Stimulated activated naive CD8-positive, alpha-beta T cell treated with anti-CD3 and anti-CD28 coated beads, Interleukin-15, Interleukin-2, amounts not matched to agents 100 ng/mL and 50 ng/mL, for 24 hours (primary cell): ENCODE data around the gene UBE2J1.
A peak's percentile ranks its signal among the peaks of the same experiment; 100 is the strongest.
"Not testable (repeated sequence)": the region's sequence is repeated elsewhere in the genome, so short reads cannot be mapped to it uniquely, and the experiment has no call there.

Experiments
- H3K27ac Mint-ChIP-seq: one replicate; pipeline ENCODE4 v1.8.0; 2021; ENCODE audit warnings: mild to moderate bottlenecking, mixed read lengths
- H3K27me3 Mint-ChIP-seq: one replicate; pipeline ENCODE4 v1.8.0; 2021; ENCODE audit warnings: mixed read lengths
- H3K36me3 Mint-ChIP-seq: one replicate; pipeline ENCODE4 v1.8.0; 2021; ENCODE audit warnings: low read depth, mixed read lengths
- H3K4me1 Mint-ChIP-seq: one replicate; pipeline ENCODE4 v1.8.0; 2021; ENCODE audit warnings: low read depth, mixed read lengths
- H3K4me3 Mint-ChIP-seq: one replicate; pipeline ENCODE4 v1.8.0; 2021; ENCODE audit warnings: mild to moderate bottlenecking, mixed read lengths
- H3K9me3 Mint-ChIP-seq: one replicate; pipeline ENCODE4 v1.8.0; 2021; ENCODE audit warnings: mixed read lengths

The UBE2J1 gene, protein sequence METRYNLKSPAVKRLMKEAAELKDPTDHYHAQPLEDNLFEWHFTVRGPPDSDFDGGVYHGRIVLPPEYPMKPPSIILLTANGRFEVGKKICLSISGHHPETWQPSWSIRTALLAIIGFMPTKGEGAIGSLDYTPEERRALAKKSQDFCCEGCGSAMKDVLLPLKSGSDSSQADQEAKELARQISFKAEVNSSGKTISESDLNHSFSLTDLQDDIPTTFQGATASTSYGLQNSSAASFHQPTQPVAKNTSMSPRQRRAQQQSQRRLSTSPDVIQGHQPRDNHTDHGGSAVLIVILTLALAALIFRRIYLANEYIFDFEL

DNA sequence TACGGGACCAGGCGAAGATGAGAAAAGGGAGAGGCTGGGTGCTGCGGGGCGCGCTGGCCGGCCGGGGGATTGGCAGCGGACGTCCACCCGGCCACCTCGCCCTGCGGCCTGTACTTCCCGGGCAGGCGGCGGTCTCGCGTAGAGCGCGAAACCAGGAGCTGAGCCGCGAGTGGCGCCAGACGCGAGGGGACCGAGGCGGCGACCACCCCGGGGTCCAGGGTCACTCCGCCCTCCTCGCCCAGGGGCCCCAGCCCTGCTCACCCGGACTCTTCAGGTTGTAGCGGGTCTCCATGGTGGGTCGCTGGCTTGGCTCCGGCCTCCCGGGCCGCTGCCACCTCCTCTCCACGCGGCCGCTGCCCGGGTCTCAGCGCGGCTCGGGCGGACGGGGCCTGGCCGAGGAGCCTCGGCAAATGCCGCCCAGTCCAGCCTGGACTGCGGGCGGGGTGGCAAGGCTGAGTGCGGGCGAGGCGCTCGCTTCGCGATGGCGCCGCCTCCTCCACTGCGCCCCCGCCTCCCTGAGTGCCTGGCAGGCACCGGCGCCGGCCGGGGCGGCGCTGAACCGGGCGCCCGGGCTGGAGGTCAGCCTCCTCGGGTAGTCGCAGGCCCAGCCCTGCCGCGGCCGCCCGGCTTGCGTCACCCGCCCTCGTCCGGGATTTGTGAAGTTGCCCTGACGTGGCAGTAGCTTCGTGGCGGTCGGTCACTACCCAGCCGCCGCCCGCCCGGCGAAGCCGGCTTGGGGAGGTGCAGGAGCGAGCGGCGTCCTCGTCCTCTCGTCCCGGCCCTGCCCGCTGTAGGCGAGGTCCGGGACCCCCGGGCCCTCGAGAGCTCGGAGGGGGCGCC lies at the start of gene UBE2J1:
TSS of gene UBE2J1 (minus strand) at position 445 of the 840 bp plus-strand sequence. CDS start at position 292, 153 bp downstream.
- Mint-ChIP-seq H3K27ac (peak within 1 kb of the TSS; percentile 93), H3K27me3 (no peaks in the 10 kb centered on the region), H3K4me1 (peaks cover 85% of the 10 kb centered on the region), H3K4me3 (peak within 1 kb of the TSS; percentile 97), H3K9me3 (no peaks in the 10 kb centered on the region), H3K36me3 (peaks cover 14% of the 10 kb centered on the region)

GRCh38 chr6:89400912-89401399 lies 48.4 kb upstream of the UBE2J1 start:
- H3K27ac Mint-ChIP-seq: no peak overlapping the region

GRCh38 chr6:89400050-89400449 lies 47.5 kb upstream of the UBE2J1 start:
- Mint-ChIP-seq H3K27ac (no peak overlapping the region), H3K4me3 (no peak overlapping the region), H3K27me3 (no peaks in the 10 kb centered on the region), H3K36me3 (no peaks in the 10 kb centered on the region), H3K9me3 (no peaks in the 10 kb centered on the region), H3K4me1 (no peaks in the 10 kb centered on the region)

More at GRCh38 chr6:89400912-89401399, 48.4 kb upstream of the UBE2J1 start:
- Mint-ChIP-seq H3K36me3 (no peaks in the 10 kb centered on the region), H3K27me3 (no peaks in the 10 kb centered on the region), H3K4me1 (no peaks in the 10 kb centered on the region), H3K9me3 (no peaks in the 10 kb centered on the region), H3K4me3 (no peak overlapping the region)

GRCh38 chr6:89398762-89399525 lies 46.4 kb upstream of the UBE2J1 start:
- no peak overlapping the region for H3K27ac Mint-ChIP-seq
- no peaks in the 10 kb centered on the region for H3K4me1 Mint-ChIP-seq
- no peak overlapping the region for H3K4me3 Mint-ChIP-seq
- no peaks in the 10 kb centered on the region for H3K36me3 Mint-ChIP-seq
- H3K9me3 Mint-ChIP-seq: no peaks in the 10 kb centered on the region
- H3K27me3 Mint-ChIP-seq: no peaks in the 10 kb centered on the region

DNA sequence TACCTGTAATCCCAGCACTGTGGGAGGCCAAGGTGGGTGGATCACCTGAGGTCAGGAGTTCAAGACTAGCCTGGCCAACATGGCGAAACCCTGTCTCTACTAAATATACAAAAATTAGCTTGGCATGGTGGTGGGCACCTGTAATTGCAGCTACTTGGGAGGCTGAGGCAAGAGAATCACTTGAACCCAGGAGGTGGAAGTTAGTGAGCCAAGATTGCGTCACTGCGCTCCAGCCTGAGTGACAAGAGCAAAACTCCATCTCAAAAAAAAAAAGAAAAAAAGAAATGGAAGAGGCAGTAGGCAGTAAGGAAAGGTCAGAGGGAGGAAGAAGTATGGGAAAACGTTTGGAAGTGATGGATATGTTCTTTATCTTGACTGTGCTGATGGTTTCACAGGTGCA lies 45.4 kb upstream of the UBE2J1 start:
- H3K4me1 Mint-ChIP-seq, H3K4me3 Mint-ChIP-seq, H3K27ac Mint-ChIP-seq, H3K9me3 Mint-ChIP-seq, H3K36me3 Mint-ChIP-seq, H3K27me3 Mint-ChIP-seq: not testable (repeated sequence)

GRCh38 chr6:89393659-89394058 lies 41.1 kb upstream of the UBE2J1 start:
- no peak overlapping the region for H3K4me3 Mint-ChIP-seq
- H3K9me3 Mint-ChIP-seq: peaks cover 6% of the 10 kb centered on the region
- H3K4me1 Mint-ChIP-seq: no peaks in the 10 kb centered on the region
- no peaks in the 10 kb centered on the region for H3K27me3 Mint-ChIP-seq
- H3K27ac Mint-ChIP-seq: no peak overlapping the region
- no peaks in the 10 kb centered on the region for H3K36me3 Mint-ChIP-seq

DNA sequence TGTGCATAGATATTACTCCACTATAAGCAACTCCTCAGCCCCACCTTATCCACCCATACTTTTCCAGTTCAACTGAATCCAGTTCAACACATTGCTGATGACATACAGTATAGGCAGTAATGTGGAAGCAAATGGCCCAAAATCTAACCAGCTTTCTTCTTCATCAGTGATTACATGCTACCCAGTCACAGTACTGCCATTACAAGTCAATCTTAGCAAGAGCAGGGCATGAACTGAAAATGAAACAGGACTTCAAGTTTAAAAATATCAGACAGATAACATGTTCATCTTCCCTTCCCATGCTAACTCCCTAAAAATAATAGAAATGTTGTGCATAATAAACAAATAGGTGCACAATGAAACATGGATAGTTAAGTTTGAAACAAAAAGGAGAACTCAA lies 40.3 kb upstream of the UBE2J1 start:
- H3K4me3 Mint-ChIP-seq: no peak overlapping the region
- H3K36me3 Mint-ChIP-seq: no peaks in the 10 kb centered on the region
- peaks cover 6% of the 10 kb centered on the region for H3K9me3 Mint-ChIP-seq

GRCh38 chr6:89388846-89389245 lies 36.3 kb upstream of the UBE2J1 start:
- H3K4me3 Mint-ChIP-seq: no peak overlapping the region
- H3K27me3 Mint-ChIP-seq: no peaks in the 10 kb centered on the region
- no peaks in the 10 kb centered on the region for H3K36me3 Mint-ChIP-seq
- H3K4me1 Mint-ChIP-seq: peaks cover 10% of the 10 kb centered on the region
- H3K27ac Mint-ChIP-seq: no peak overlapping the region
- H3K9me3 Mint-ChIP-seq: peaks cover 6% of the 10 kb centered on the region

More for the DNA sequence above, 40.3 kb upstream of the UBE2J1 start:
- Mint-ChIP-seq H3K27ac (no peak overlapping the region), H3K4me1 (peaks cover under 1% of the 10 kb centered on the region), H3K27me3 (no peaks in the 10 kb centered on the region)

- Mint-ChIP-seq H3K36me3 (no peaks in the 10 kb centered on the region), H3K27ac (no peak overlapping the region), H3K4me1 (peaks cover 10% of the 10 kb centered on the region), H3K9me3 (no peaks in the 10 kb centered on the region), H3K4me3 (no peak overlapping the region), H3K27me3 (no peaks in the 10 kb centered on the region)
These were observed 35.1 kb upstream of the UBE2J1 start for GRCh38 chr6:89387516-89388201.

DNA sequence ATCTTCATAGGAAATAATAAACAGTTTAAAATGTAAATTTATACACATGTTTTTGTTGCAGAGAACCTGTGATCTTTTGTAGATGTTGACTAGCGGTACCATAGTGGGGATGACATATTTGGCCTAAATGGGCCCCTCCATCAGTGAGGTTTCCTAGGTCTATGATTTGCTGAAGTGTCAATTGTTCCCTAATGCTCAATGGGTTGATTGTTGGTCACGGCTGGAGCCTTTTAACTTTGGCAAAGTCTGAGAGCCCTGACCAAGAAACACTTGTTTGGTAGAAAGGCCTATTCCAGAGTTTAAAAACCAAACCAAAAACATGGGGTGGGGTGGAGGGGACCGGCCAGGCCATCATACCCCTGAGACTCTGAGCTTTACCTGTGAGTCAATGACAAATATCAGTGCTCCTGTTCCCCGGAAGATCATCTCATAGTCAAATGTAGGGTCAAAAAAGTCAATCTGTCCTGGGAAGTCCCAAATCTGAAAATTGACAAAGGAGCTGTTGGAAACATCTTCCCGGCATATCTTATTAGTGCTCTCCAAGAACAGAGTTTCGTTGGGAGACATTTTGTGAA lies 34.5 kb upstream of the UBE2J1 start:
- Mint-ChIP-seq H3K4me1 (peaks cover 10% of the 10 kb centered on the region), H3K9me3 (no peaks in the 10 kb centered on the region), H3K36me3 (no peaks in the 10 kb centered on the region), H3K27me3 (no peaks in the 10 kb centered on the region), H3K27ac (no peak overlapping the region), H3K4me3 (no peak overlapping the region)

- no peak overlapping the region for H3K4me3 Mint-ChIP-seq
- H3K27me3 Mint-ChIP-seq: no peaks in the 10 kb centered on the region
These were observed 33.3 kb upstream of the UBE2J1 start for GRCh38 chr6:89385846-89386245.

DNA sequence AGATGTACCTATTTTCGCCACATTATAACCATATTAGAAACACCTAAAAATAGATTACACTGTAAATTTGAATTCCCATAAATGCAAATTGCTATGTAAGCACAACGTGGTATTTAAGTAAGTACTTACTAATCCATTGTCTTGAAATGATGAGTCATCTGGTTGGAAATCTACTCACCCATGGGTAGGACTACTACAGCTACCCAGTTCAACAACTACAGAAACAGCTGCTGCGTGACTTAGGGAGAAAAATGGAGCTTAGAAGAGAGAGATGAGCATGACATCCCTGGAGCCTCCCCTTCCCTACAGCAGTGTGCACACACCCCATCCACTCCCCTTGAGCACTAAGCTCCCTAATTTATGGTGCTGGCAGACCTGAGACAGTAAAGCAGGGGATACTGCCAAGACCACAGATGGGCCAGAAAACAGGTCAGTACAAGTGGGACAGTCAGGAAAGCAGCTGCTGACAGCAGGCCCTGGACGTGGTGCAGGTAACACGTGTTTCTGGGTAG lies 32.7 kb upstream of the UBE2J1 start:
- Mint-ChIP-seq H3K4me1 (peaks cover 10% of the 10 kb centered on the region), H3K4me3 (no peak overlapping the region), H3K27ac (no peak overlapping the region), H3K36me3 (no peaks in the 10 kb centered on the region), H3K9me3 (no peaks in the 10 kb centered on the region), H3K27me3 (no peaks in the 10 kb centered on the region)

More at GRCh38 chr6:89385846-89386245, 33.3 kb upstream of the UBE2J1 start:
- Mint-ChIP-seq H3K4me1 (peaks cover 10% of the 10 kb centered on the region), H3K36me3 (no peaks in the 10 kb centered on the region), H3K27ac (no peak overlapping the region), H3K9me3 (no peaks in the 10 kb centered on the region)

DNA sequence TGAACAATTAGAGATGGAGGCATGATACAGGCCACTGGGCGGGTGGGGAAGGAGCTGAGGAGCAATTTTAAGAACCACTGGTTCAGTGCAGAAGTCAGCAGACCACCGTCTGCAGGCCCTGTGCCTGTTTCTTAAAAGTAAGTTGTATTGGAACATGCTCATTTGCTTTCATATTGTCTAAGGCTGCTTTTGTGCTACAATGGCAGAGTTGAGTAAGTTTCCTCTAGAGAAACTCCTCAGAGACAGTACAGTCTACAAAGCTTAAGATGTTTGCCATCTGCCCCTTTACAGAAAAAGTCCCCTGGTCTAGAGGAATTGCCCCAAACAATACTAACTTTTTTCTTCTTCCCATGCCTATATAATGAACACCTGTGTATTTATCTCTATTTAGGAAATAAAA lies 28.5 kb upstream of the UBE2J1 start:
- no peak overlapping the region for H3K27ac Mint-ChIP-seq
- H3K9me3 Mint-ChIP-seq: no peaks in the 10 kb centered on the region
- H3K36me3 Mint-ChIP-seq: no peaks in the 10 kb centered on the region
- peaks cover 7% of the 10 kb centered on the region for H3K4me1 Mint-ChIP-seq
- H3K27me3 Mint-ChIP-seq: no peaks in the 10 kb centered on the region
- no peak overlapping the region for H3K4me3 Mint-ChIP-seq

- peaks cover 15% of the 10 kb centered on the region for H3K4me1 Mint-ChIP-seq
- H3K4me3 Mint-ChIP-seq: no peak overlapping the region
- no peaks in the 10 kb centered on the region for H3K36me3 Mint-ChIP-seq
- H3K27me3 Mint-ChIP-seq: no peaks in the 10 kb centered on the region
- H3K9me3 Mint-ChIP-seq: no peaks in the 10 kb centered on the region
- H3K27ac Mint-ChIP-seq: no peak overlapping the region
These were observed 26.8 kb upstream of the UBE2J1 start for GRCh38 chr6:89379281-89379680.
